HG03103 (cell line): ENCODE data around the gene DLX1.
"Not testable (repeated sequence)": the region's sequence is repeated elsewhere in the genome, so short reads cannot be mapped to it uniquely, and the experiment has no call there.

ENCODE experiments used
- ATAC-seq: cut with Tn5 transposase; IDR thresholded peaks from one replicate; pipeline ENCODE4 v1.9.1; 2021; ENCODE audit warnings: low read depth; ENCODE audit not compliant: unreplicated experiment

DLX1 gene

DNA sequence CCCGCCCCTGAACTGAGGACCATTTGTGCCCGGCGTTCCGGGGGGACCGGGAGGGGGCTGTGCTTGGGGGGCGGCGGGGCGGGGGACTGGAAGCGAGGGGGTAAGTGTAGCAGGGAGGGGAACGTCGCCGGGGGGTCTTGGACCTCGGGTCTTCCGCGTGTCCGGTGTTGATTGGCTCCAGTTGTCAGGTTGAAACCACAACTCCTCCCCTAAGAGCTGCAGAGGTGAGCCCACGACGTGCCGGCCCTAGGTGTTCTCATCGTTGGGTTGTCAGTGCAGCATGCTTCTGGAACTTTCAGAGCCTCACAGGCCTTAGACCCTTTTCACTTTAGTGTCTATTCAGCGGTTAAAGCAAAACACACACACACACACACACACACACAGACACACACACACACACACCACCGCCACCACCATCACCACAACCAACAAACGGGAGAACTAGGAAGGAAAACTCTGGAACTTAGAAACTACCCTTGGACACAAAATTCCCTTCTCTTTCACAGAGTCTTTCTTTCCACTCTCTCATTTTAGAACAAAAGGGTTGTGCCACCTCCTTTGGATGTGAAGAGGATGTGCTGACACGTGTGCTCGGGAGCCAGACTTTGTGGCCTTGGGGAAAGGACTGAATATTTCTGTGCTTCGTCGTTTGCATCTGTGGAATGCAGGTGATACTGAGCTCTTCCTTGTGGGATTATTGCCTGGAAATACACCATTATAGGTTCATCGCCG lies 24.1 kb downstream of the DLX1 start:
- no peak for ATAC-seq

DNA sequence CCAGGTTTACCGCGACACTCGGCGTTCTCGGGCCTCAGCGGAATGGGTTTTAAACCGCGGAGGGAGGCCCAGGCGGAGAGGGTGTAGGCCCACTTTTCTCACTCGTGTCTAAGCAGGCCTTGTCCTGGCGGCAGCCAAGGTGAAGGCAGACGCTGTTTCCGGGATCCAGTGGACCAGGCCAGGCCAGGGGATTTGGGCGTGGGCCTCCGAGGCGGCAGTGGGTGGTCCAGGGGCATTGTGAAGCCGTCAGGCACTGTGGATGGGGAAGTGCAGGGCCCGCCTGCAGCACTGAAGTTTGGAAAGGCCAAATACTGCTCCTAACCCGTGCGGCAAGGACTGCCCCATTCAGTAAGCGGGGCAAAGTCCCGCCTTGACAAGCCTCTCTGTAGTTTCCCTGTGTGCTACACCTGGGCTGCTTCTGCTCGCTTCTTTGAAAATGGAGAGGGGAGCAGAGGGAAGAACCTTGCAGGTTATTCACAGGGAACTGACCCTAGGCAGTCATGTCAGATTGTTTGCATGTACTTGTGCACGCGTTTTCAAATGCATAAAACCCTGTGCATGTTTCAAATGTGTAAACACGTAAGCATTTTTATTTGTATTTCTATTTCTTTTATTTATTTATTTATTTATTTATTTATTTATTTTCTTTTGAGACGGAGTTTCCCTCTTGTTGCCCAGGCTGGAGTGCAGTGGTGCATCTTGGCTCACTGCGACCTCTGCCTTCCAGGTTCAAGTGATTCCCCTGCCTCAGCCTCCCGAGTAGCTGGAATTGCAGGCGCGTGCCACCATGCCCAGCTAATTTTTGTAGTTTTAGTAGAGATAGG lies 24.9 kb downstream of the DLX1 start:
- ATAC-seq = no peak

DNA sequence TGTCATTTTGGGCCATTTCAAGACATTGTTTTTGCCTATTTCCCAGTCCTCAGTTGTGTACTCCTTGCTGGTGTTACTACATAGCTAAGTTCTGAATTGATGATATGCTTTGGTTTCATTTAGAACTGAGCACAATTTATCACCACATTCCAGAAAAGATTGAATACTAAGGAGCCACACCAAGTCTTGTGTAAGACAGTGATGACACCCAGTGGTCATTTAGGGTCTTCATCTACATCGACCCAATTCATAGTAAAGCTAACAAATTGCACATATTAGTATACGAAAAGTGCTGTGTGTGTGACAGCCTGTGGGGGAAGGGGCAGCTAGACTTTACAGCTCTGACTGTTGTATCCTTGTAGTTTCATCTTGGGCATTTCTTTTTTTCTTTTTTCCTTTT lies 28.3 kb downstream of the DLX1 start:
- ATAC-seq = no peak

DNA sequence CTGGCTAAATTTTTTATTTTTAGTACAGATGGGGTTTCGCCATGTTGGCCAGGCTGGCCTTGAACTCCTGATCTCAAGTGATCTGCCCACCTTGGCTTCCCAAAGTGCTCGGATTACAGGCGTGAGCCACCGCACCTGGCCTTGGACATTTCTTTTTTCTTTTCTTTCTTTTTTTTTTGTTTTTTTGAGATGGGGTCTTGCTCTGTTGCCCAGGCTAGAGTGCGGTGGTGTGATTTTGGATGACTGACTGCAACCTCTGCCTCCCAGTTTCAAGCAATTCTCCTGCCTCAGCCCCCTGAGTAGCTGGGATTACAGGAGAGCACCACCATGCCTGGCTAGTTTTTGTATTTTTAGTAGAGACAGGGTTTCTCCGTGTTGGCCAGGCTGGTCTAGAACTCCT lies 28.9 kb downstream of the DLX1 start:
- ATAC-seq = not testable (repeated sequence)

DNA sequence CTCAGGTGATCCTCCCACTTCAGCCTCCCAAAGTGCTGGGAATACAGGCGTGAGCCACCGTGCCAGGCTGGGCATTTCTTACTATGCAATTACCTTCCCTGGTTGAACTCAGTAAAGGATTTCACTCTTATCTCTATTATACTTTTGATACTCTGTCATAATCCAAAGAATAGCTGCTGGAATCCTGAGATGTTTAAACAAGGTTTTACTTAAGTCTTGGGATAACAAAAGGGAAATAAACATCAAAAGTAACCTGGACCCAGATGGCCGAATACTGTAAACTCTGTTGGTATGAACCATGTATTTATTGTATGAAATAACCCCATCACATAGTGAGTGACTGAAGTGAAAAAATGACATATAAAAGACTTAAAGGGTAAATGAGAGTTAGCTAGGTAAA lies 29.3 kb downstream of the DLX1 start:
- ATAC-seq = no peak

DNA sequence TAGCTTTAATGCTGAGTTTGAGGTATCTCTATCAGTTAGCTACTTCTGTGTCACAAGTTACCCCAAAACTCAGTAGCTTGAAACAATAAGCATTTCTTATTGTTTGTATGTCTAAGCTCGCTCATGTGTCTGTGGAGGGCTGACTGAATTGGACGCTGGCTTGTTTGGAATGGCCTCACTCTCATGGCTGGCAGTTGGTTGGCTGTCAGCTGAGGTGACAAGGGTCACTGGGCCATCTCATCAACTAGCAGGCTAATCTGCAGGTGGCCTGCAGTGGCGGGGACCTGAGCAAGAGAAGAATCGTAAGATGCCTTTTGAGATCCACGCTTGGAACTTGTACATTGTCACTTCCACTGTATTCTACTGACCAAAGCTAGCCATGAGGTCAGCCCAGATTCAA lies 30.8 kb downstream of the DLX1 start:
- ATAC-seq = no peak

DNA sequence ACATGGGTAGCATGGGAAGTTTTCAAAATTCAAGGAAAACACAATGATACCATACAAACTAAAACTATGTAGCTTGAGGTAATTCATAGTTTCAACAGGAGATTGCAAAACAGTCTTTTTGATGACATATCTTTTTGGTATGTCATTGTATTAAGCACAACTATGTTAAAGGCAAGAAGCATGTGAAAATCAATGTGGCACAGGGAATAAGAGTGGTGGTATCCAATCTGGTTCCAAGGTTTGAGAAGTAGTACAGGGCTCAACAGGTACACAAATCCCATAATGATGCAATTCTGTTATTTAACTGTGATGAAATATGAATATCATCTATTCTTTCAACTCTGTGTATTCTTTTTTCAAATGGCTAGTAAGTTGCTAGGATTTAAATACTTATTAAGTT lies 33.8 kb downstream of the DLX1 start:
- ATAC-seq = no peak

DNA sequence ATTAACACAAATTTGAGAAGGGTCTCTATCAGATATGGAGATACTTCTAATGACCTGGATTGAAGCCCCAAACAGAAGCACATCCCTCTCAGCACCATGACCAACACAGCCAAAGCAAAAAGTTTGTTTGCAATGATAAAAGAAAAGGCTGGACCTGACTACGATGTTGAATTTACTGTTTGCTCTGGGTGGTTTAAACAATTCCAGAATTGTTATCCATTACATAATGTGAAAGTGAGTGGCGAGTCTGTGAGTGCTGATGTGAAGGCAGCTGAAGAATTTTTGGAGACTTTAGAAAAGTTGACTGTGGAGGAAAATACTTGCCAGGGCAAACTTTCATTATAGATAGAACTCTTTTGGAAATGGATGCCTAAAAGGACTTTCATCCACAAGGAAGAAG lies 34.8 kb downstream of the DLX1 start:
- no peak for ATAC-seq

DNA sequence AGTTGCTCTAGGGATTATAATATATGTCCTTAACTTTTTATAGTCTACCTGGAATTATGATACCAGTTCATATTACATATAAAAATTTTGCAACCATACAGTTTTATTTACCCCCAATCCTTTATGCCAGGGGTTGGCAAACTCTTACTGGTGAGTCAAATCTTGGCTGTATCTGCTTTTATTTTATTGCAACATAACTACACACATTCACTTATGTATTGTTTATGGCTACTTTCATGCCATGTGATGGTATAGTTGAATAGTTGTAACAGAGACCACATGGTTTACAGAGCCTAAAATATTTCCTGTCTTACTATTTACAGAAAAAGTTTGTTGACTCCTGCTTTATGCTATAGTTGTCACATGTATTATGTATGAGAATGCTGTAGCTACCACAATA lies 43.2 kb downstream of the DLX1 start:
- ATAC-seq = no peak

DNA sequence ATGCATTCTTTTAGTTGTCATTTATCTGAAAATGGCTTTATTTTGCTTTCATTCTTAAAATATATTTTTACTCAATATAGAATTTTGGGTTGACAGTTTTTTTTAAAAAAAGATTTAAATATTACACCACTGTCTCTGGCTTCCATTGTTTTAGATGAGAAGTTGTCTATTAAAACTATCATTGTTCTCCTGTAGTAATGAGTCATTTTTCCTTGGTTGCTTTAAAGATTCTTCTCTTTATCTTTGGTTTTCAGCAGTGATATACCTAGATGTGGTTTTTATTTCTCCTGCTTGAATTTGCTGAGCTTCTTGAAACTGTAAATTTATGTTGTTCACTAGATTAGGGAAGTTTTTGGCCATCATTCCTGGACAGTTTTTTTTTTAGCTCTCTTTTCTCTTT lies 44.1 kb downstream of the DLX1 start:
- no peak for ATAC-seq

DNA sequence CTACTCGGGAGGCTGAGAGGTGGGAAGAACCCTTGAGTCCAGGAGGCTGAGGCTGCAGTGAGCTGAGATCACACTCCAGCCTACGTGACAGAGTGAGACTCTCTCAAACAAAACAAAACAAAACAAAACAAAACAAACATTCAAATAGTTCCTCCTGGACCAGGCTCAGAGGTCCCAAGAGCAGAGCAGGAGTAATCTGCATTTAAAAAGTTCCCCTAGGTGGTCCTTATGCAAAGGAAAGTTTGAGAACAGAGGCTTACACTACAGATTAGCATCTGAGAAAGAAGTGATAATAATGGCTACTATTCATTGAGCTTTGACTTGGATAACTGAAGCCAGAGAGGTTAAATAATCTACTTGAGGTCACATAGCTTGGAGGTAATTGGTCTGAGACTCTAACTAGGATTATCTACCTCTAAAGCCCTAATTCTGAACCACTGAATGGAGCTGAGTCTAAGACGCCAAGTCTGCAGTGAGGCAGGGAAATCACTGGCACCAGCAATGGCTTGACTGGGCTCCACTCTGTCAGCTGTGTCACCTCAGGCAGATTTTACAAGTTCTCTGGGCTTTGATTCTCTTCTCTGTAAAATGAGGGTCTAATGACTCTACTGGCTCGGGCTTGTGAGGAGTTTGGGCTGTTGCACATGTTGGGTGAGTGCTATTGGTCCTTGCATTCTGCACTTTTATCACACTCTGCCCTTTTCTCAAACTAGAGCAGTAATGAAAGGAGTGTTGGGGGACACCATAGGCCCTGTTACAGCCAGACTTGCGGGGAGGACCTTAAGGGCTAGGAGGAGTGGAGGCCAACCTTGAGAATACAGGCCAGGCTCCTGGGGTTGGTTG lies 46.6 kb downstream of the DLX1 start:
- no peak for ATAC-seq

DNA sequence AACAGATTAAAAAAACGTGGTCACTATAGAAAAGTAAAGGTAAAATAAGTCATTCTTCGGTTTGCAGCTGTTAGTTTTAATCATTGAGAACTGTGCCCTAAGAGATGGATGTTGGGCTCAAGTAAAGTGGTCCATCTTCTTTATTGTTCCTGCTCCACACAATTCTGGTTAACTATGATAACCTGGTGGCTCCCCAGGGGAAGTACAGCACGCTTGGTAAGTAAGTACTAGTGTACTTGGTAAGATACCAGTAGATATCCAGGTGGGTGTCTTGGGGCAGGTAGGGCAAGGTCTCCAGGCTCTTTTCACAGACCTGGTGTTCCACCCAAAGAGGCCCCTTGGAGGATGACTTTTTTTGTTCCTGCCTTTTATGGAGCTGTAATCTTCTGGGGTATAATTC lies 49.0 kb downstream of the DLX1 start:
- no peak for ATAC-seq

DNA sequence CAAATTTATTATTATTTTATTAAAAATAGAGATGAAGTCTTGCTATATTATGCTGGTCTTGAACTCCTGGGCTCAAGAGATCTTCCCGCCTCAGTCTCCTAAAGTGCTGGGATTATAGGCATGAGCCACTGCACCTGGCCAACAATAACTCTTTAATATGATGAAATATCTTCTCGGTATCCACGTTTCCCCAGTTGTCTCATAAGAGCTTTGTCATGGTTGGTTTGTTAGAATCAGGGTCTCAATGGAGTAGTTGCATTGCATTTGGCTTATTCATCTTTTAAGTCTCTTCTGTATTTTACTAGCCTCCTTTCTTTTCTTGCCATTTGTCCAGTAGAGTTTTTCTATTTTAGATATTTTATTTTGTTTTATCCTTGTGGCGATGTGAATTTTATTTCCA lies 50.1 kb downstream of the DLX1 start:
- no peak for ATAC-seq

DNA sequence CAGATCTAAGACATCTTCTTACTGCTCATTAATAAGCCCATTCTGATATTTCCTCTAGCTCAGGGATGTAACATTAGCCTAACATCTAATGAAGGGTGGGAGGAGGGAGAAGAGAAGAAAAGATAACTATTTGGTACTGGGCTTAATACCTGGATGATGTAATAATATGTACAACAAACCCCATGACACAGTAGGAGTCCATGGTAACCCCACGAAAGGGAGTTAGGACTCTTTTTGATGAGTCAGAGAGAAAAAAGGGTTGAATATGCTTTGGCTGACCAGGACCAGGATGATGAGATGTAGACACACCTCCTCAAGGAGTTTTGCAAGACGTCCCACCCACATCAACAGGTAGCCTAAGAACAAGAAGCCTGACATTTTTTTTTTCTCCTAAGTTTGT lies 51.8 kb downstream of the DLX1 start:
- ATAC-seq = no peak

DNA sequence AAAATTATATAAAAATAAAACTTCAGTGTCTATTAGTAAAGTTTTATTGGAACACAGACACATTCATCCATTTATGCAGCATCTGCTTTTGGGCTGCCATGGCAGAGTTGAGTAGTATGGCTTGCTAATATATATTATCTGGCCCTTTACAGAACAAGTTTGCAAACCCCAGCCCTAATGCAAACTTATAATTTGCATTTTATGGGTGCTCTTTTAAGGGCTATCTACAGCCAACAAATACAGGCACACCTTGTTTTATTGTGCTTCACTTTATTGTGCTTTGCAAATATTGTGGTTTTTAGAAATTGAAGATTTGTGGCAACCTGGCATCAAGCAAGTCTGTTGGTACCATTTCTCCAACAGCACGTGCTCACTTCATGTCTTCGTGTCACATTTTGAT lies 52.6 kb downstream of the DLX1 start:
- no peak for ATAC-seq

DNA sequence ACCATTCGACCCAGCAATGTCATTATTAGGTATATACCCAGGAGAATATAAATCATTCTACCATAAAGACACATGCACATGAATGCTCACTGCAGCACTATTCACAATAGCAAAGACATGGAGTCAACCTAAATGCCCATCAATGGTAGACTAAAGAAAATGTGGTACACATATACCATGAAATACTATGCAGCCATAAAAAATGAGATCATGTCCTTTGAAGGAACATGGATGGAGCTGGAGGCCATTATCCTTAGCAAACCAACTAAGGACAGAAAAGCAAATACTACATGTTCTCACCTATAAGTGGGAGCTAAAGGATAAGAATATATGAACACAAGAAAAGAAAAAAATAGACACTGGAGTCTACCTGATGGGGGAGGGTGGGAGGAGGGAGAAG lies 53.4 kb downstream of the DLX1 start:
- not testable (repeated sequence) for ATAC-seq
